HFFc6 (cell line): Measurements from ENCODE around the gene MYO1D. TPM values are rescaled to one million over a fixed set of nuclear protein-coding genes. Genes with fewer than 3 reads are reported as not detected.

Experiments
- DNase-seq: peaks from one replicate; pipeline ENCODE4 v3.0.0-alpha.2; 2018
- H3K27ac Mint-ChIP-seq: 2 replicates; pipeline ENCODE4 v1.8.0; 2020; ENCODE audit warnings: mild to moderate bottlenecking, mixed read lengths
- H3K27me3 Mint-ChIP-seq: 2 replicates; pipeline ENCODE4 v1.8.0; 2021; ENCODE audit warnings: mild to moderate bottlenecking, moderate library complexity, mixed read lengths; ENCODE audit not compliant: insufficient read depth
- H3K36me3 Mint-ChIP-seq: 2 replicates; pipeline ENCODE4 v1.8.0; 2021; ENCODE audit warnings: low read depth, mixed read lengths
- H3K4me1 Mint-ChIP-seq: 2 replicates; pipeline ENCODE4 v1.8.0; 2020; ENCODE audit warnings: low read depth, mixed read lengths
- H3K4me3 Mint-ChIP-seq: 2 replicates; pipeline ENCODE4 v1.8.0; 2020; ENCODE audit warnings: mild to moderate bottlenecking, moderate library complexity, mixed read lengths
- H3K9me3 Mint-ChIP-seq: 2 replicates; pipeline ENCODE4 v1.8.0; 2020; ENCODE audit warnings: mild to moderate bottlenecking, mixed read lengths
- CTCF ChIP-seq: fragments of 200-600 bp; sonication (generic); IDR thresholded peaks from 2 replicates; pipeline ENCODE4 v1.5.0; 2021; ENCODE audit warnings: antibody characterized with exemption, mild to moderate bottlenecking
- total RNA-seq, 6 experiments: library from RNA; stranded (reverse); fragmentation: NEBNext Ultra II Directional; extraction: Animal tissue kit (Norgen Biotek cat#: 25700); gene quantifications; 2 replicates in 1 of 6; 3 replicates in 5 of 6; pipeline ENCODE4 v1.2.3, GENCODE V29; 2021

MYO1D gene
- total RNA-seq, 6 experiments from 2014 or later = 3.8 to 28.8 (median 4.8) TPM

GRCh38 chr17:32805029-32805976, 71.6 kb downstream of the MYO1D start:
- no peaks in the 10 kb centered on the region for H3K27me3 Mint-ChIP-seq
- H3K9me3 Mint-ChIP-seq = no peaks in the 10 kb centered on the region
- H3K27ac Mint-ChIP-seq = peak overlapping the region; percentile 9; the same call in 1 of the 2 replicates
- peaks cover 41% of the 10 kb centered on the region; the same call in 1 of the 2 replicates for H3K4me1 Mint-ChIP-seq
- peak overlapping the region; percentile 4; the same call in 1 of the 2 replicates for H3K4me3 Mint-ChIP-seq
- no peaks in the 10 kb centered on the region for H3K36me3 Mint-ChIP-seq
- DNase-seq = peak; percentile 56
- TF ChIP-seq CTCF = no peak

GRCh38 chr17:32803544-32803943, 73.4 kb downstream of the MYO1D start:
- DNase-seq = no peak
- H3K27me3 Mint-ChIP-seq = no peaks in the 10 kb centered on the region
- H3K9me3 Mint-ChIP-seq = no peaks in the 10 kb centered on the region
- no peaks in the 10 kb centered on the region for H3K36me3 Mint-ChIP-seq
- H3K4me1 Mint-ChIP-seq = peaks cover 51% of the 10 kb centered on the region; the same call in 1 of the 2 replicates
- H3K4me3 Mint-ChIP-seq = no peak overlapping the region
- H3K27ac Mint-ChIP-seq = no peak overlapping the region
- TF ChIP-seq CTCF = no peak

GRCh38 chr17:32802306-32802705, 74.6 kb downstream of the MYO1D start:
- TF ChIP-seq CTCF = no peak
- no peak for DNase-seq
- no peaks in the 10 kb centered on the region for H3K36me3 Mint-ChIP-seq
- no peaks in the 10 kb centered on the region for H3K27me3 Mint-ChIP-seq
- H3K4me3 Mint-ChIP-seq = no peak overlapping the region
- no peaks in the 10 kb centered on the region for H3K9me3 Mint-ChIP-seq
- H3K4me1 Mint-ChIP-seq = peaks cover 51% of the 10 kb centered on the region; the same call in 1 of the 2 replicates
- no peak overlapping the region for H3K27ac Mint-ChIP-seq

GRCh38 chr17:32801641-32802040, 75.3 kb downstream of the MYO1D start:
- H3K27me3 Mint-ChIP-seq = no peaks in the 10 kb centered on the region
- no peaks in the 10 kb centered on the region for H3K36me3 Mint-ChIP-seq
- DNase-seq = no peak
- TF ChIP-seq CTCF = no peak
- H3K4me1 Mint-ChIP-seq = peaks cover 51% of the 10 kb centered on the region; the same call in 1 of the 2 replicates
- no peak overlapping the region; the same call in 1 of the 2 replicates for H3K27ac Mint-ChIP-seq
- H3K9me3 Mint-ChIP-seq = no peaks in the 10 kb centered on the region
- no peak overlapping the region for H3K4me3 Mint-ChIP-seq

- no peak for DNase-seq
- TF ChIP-seq CTCF = no peak
- no peaks in the 10 kb centered on the region for H3K27me3 Mint-ChIP-seq
- no peaks in the 10 kb centered on the region for H3K9me3 Mint-ChIP-seq
- peaks cover 51% of the 10 kb centered on the region; the same call in 1 of the 2 replicates for H3K4me1 Mint-ChIP-seq
- no peak overlapping the region for H3K27ac Mint-ChIP-seq
- H3K4me3 Mint-ChIP-seq = no peak overlapping the region
- H3K36me3 Mint-ChIP-seq = no peaks in the 10 kb centered on the region
Measured at GRCh38 chr17:32801193-32801592, 75.7 kb downstream of the MYO1D start.
